GM19438 (cell line): Measurements from ENCODE around the gene RNF175.

Experiments used
- ATAC-seq: cut with Tn5 transposase; IDR thresholded peaks from one replicate; pipeline ENCODE4 v1.9.1; 2021; ENCODE audit warnings: low read depth; ENCODE audit not compliant: unreplicated experiment

Gene RNF175

DNA sequence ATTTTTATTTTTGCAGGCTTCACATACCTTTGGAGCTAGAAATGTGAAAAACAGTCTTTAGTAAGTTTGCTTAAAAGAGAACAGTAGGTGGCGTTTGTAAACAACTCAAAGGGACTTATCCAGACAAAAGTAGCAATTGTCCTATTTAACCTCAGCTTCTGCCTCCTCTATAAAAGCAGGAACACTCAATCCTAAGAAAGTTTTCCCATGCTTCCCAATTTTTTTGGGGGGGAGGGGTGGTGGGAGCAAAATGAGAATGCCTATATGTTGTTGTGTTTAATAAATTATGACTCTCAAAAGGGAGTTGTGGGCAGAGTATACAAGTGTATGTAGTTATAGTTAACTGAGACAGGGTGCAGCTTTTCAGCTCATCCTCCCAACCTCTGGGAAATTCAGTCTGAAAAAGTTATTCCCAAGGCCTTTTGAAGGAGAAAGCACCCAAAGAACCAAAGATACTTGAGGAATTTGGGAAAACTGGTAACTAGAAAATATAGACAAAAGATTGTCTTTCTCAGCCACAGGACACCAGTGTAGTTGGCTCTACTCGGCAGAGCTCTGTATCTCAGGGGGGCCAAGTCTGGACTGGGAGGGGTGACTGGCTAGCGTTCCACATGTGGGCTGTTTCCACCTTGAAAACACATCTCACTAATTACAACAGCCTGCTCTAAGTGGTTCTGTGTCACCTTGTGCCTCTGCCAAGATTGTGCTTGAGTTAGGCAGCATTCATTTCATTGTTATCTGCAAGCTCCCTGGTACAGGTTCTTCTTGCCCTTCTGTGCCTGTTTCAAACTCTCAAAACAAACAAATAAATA, 26.3 kb upstream of the RNF175 start:
- ATAC-seq: no peak

DNA sequence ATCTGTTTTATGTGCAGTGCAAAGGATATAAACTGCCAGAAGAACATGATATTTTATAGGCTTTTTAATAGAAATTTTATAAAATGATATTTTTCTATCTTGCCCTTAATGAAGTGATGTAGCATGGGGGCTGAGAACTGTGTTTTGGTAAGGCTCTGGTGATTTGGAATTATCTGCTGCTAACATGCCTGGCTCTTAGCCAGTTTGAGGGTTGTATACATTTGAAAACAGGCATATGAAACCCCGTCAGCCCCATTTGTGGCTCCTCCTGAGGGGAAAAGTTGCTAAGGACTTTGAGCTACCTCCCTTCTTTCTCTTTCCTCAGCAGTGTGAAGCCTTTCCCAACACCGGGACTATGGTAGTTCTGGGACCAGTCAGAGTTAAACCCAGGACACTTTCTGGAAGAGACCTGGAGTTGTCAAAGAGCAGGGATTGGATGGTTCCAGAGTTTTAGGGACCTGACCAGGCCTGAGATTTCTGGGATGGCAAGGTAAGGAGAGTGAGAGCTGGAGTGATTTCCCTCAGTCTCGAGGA, 24.4 kb upstream of the RNF175 start:
- ATAC-seq: no peak

GRCh38 chr4:153782581-153782980, 22.8 kb upstream of the RNF175 start:
- ATAC-seq: no peak

GRCh38 chr4:153781717-153782416, 22.0 kb upstream of the RNF175 start:
- no peak for ATAC-seq

DNA sequence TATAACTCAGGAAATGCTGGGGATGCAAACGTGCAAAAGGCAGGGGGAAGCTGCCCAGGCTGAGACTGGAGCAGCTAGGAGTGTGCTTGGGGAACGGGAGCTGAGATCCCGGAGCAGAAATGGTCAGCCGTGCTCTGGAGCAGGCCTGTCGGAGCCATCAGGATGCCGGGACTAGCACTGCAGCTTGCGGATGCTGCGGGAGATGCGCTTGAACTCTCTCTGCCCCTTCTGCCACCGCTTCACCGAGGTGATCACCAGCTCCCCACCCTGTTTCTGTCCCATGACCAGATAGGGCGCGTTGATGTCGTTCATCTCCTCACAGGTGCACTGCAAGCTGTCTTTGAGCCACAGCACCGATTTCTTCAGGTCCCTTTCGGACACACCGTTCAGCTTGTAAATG, 21.5 kb upstream of the RNF175 start:
- no peak for ATAC-seq

DNA sequence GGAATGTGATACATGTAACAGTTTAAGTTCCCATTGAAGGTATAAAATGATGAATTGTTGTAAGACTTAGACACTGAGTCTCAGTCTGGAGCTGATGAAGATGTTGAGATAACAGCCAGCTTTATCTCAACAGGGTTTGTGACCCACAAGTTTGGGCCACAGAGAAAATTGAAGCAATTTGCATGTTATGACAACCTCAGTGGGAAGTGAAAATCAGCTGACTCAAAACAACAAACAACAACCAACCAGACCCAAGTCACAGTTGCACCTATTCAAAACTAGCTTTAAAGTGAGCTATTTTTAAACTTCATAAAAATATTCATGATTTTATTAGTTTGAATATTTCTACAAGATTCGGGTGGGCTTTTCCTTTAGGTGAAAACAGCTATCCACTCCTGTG, 21.1 kb upstream of the RNF175 start:
- no peak for ATAC-seq

DNA sequence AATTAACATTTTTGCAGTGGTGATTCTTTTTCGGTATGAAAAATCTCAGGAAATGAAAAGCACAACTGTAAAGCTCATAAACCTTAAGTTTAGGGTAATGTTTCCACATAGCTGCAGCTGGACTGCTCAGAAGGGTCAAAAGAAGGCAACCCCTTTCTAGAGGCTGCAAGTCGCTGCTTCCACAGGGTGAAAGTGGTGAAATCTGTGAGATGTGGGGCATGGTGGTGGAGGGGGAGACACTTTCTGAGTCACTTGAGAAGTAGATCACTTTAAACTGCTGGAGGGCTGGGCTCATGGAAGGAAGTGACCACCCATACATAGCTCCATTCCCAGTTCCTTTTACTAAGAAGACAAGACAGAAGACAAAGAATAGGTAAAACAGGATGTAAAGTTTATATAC, 20.4 kb upstream of the RNF175 start:
- ATAC-seq: no peak

- ATAC-seq: no peak
Observed at GRCh38 chr4:153778383-153778782, 18.6 kb upstream of the RNF175 start.

- no peak for ATAC-seq
Observed at GRCh38 chr4:153777421-153777820, 17.6 kb upstream of the RNF175 start.

GRCh38 chr4:153776601-153777000, 16.8 kb upstream of the RNF175 start:
- no peak for ATAC-seq

DNA sequence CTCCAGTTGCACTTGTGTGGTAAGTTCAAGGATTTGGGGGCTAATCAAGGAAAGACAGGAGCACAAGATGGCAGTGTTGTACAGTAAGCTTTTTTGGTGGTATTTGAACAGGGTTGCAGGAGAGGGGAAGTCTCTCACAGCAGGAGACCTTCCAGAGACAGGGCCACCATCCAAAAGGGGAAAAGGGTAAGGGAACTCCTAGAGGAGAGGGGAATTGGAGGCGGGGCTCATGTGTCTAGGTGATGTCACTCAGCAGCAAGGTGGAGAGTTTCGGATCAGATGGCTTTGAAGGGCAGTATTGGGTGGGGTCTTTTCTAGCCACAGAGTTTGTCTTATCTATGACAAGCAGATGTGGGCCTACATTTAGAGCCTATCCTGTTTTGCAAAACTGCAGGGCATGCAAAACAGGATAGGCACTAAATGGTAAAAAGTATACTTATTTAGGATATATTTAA, 13.4 kb upstream of the RNF175 start:
- no peak for ATAC-seq

DNA sequence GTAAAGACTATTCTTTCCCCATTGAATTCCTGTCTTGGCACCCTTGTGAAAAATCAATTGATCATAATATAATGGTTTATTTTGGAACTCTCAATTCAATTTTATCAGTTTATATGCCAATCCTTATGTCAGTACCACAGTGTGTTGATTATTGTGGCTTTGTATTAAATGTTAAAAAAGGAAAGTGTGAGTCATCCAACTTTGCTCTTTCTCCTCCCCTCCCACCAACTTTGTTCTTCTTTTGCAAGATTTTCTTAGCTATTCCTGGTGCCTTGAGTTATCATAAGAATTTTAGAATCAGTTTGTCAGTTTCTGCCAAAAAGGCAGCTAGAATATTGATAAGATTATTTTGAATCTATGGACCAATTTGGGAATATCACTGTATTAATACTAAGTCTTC, 11.2 kb upstream of the RNF175 start:
- ATAC-seq: no peak

DNA sequence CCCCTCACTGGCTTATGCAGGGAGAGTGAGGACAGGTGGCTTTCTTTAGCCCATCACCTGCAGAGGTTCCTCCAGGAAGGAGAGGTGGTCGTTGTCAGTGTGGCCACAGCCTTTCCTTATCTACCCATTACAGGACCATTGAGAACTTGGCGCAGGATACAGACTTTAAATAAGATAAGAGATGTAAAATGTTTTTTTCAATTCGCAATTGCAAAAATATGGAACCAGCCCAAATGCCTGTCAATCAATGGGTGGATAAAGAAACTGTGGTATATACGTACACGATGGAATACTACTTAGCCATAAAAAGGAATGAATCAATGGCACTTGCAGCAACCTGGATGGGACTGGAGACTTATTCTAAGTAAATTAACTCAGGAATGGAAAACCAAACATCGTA, 6.9 kb upstream of the RNF175 start:
- no peak for ATAC-seq

- ATAC-seq: no peak
Observed at GRCh38 chr4:153765894-153766293, 6.1 kb upstream of the RNF175 start.

- no peak for ATAC-seq
Observed at GRCh38 chr4:153764601-153765368, 5.0 kb upstream of the RNF175 start.

- ATAC-seq: no peak
Observed at GRCh38 chr4:153763404-153763803, 3.6 kb upstream of the RNF175 start.

- no peak for ATAC-seq
Observed at GRCh38 chr4:153758688-153759406, 977 bp downstream of the RNF175 start.

- ATAC-seq: no peak
Observed at GRCh38 chr4:153758136-153758535, 1.7 kb downstream of the RNF175 start.

GRCh38 chr4:153757407-153757806, 2.4 kb downstream of the RNF175 start:
- ATAC-seq: no peak

DNA sequence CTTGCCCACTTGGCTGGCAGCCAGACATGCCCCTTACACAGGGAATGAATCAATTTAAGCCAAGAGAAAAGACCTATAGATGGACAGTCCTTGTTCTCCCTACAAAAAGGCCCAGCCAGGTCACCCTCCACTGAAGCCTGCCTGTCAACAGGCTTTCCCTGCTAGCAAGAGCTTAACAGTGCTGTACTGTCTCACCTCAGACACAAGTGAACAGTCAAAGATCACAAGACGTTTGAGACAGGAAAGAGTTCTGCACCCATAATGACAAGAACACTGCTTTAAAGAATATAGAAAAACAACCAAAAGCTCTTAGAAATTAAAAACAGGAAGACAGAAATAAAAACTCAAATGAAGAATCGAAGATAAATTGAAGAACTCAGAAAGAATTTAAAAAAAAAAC, 4.6 kb downstream of the RNF175 start:
- no peak for ATAC-seq
